HG03280 (cell line): ENCODE data around the gene OR2W1.

ENCODE experiments used
- ATAC-seq: cut with Tn5 transposase; IDR thresholded peaks from one replicate; pipeline ENCODE4 v1.9.1; 2021; ENCODE audit warnings: mild to moderate bottlenecking, moderate library complexity; ENCODE audit not compliant: unreplicated experiment

Gene OR2W1

GRCh38 chr6:29005183-29005885, 39.6 kb downstream of the OR2W1 start, which contains the start of gene ZNF311:
ZNF311 (minus strand) TSS chr6:29005315; CDS start chr6:29003954, 1,361 bp downstream.
- ATAC-seq = no peak

- ATAC-seq = no peak
Measured at GRCh38 chr6:28996844-28997510, 48.0 kb downstream of the OR2W1 start.

- ATAC-seq = no peak
Measured at GRCh38 chr6:28995093-28995650, 49.8 kb downstream of the OR2W1 start.
